Endothelial cell of umbilical vein (primary cell): ENCODE measurements around the gene MYO15A. TPM values are rescaled to one million over a fixed set of nuclear protein-coding genes. Genes with fewer than 3 reads are reported as not detected.

Experiments used
- BruUV-seq: library from RNA; stranded (reverse); fragments of 400-500 nt; replicated peaks from 2 replicates; lab custom pipeline; 2021; lab: Mats Ljungman, UMichigan
- CTCF ChIA-PET: fragments of 300-600, 350-600 bp; sonication (Branson Sonifier 250); formaldehyde crosslinking; loops from one replicate; lab custom pipeline; 2021; ENCODE audit warnings: antibody characterized with exemption, inconsistent platforms; lab: Charles Lee
- POLR2A ChIA-PET: fragments of 300-600, 350-600 bp; sonication (Branson Sonifier 250); formaldehyde crosslinking; loops from one replicate; lab custom pipeline; 2021; ENCODE audit warnings: antibody characterized with exemption, inconsistent platforms; lab: Charles Lee
- DNase-seq: peaks from one replicate; pipeline ENCODE4 v3.0.0-alpha.2; 2011; ENCODE audit warnings: low read depth, low spot score
- FAIRE-seq: peaks from 2 replicates; lab custom pipeline; 2011; peaks lifted over from hg19 to GRCh38; lab: Jason Lieb, UNC
- H2AFZ ChIP-seq: 2 replicates; pipeline ENCODE4 v1.6.0; 2012; ENCODE audit warnings: low read depth, low read length, control low read depth, inconsistent platforms
- H3K27ac ChIP-seq: 2 replicates; pipeline ENCODE4 v1.5.1; 2011; ENCODE audit warnings: low read depth, mild to moderate bottlenecking, control low read depth, low read length, moderate library complexity; ENCODE audit not compliant: insufficient read depth
- H3K27me3 ChIP-seq, 2 experiments: 2 replicates each; pipeline versions ENCODE4 v1.6.0 to v1.6.1; 2011; ENCODE audit warnings: low read length in 2 of 2, mixed read lengths in 1 of 2; ENCODE audit not compliant: control insufficient read depth in 2 of 2, insufficient read depth in 2 of 2
- H3K36me3 ChIP-seq, 2 experiments: 2 replicates in 1 of 2; 3 replicates in 1 of 2; pipeline ENCODE4 v1.5.1; 2011; ENCODE audit warnings: low read length in 2 of 2, mild to moderate bottlenecking in 1 of 2, moderate library complexity in 1 of 2; ENCODE audit not compliant: control insufficient read depth in 2 of 2, insufficient read depth in 2 of 2; ENCODE audit errors: extremely low read depth in 1 of 2
- H3K4me1 ChIP-seq: 3 replicates; pipeline ENCODE4 v1.5.1; 2011; ENCODE audit warnings: mild to moderate bottlenecking, low read length; ENCODE audit not compliant: control insufficient read depth, insufficient read depth; ENCODE audit errors: extremely low read depth
- H3K4me2 ChIP-seq: 2 replicates; pipeline ENCODE4 v1.6.1; 2011; ENCODE audit warnings: low read length, control low read depth, mixed read lengths; ENCODE audit not compliant: insufficient read depth
- H3K4me3 ChIP-seq, 3 experiments: fragments of 200-600 bp in 1 of 3; sonication (generic), shearing (Covaris generic) in 1 of 3; replicated peaks in 1 of 3; 2 replicates each; pipeline ENCODE4 v1.5.1; 2011 to 2016; ENCODE audit warnings: control low read depth in 3 of 3, low read length in 3 of 3, mild to moderate bottlenecking in 2 of 3, inconsistent platforms in 1 of 3, low read depth in 1 of 3, moderate library complexity in 1 of 3; ENCODE audit not compliant: insufficient read depth in 1 of 3
- H3K79me2 ChIP-seq: 2 replicates; pipeline ENCODE4 v1.6.0; 2012; ENCODE audit warnings: low read length, inconsistent platforms; ENCODE audit not compliant: control insufficient read depth, insufficient read depth
- H3K9ac ChIP-seq: replicated peaks from 2 replicates; pipeline ENCODE3; 2011; ENCODE audit warnings: low read length, control low read depth; ENCODE audit not compliant: insufficient read depth; ENCODE audit errors: extremely low read depth
- H3K9me1 ChIP-seq: replicated peaks from 3 replicates; pipeline ENCODE4 v1.6.0; 2011; ENCODE audit warnings: mild to moderate bottlenecking, low read length; ENCODE audit not compliant: control insufficient read depth, insufficient read depth; ENCODE audit errors: extremely low read depth
- H3K9me3 ChIP-seq: replicated peaks from 2 replicates; pipeline ENCODE4 v1.5.1; 2012; ENCODE audit warnings: low read length, inconsistent platforms; ENCODE audit not compliant: control insufficient read depth, insufficient read depth
- H4K20me1 ChIP-seq: replicated peaks from 2 replicates; pipeline ENCODE3; 2011; ENCODE audit warnings: mild to moderate bottlenecking, low read length; ENCODE audit not compliant: control insufficient read depth, insufficient read depth; ENCODE audit errors: extremely low read depth
- EZH2 ChIP-seq: IDR thresholded peaks from 2 replicates; pipeline ENCODE4 v1.6.1; 2012; ENCODE audit warnings: borderline replicate concordance, low read depth, mild to moderate bottlenecking, moderate library complexity, low read length, inconsistent platforms; ENCODE audit not compliant: severe bottlenecking
- FOS ChIP-seq: IDR thresholded peaks from 2 replicates; pipeline ENCODE4 v1.6.1; 2011; ENCODE audit warnings: mild to moderate bottlenecking, low read length, moderate library complexity, borderline replicate concordance; ENCODE audit not compliant: insufficient read depth
- GATA2 ChIP-seq: IDR thresholded peaks from 2 replicates; pipeline ENCODE4 v1.7.0; 2011; ENCODE audit warnings: low read depth, mild to moderate bottlenecking, moderate library complexity, mixed read lengths, low read length; ENCODE audit not compliant: insufficient read length, insufficient read depth
- JUN ChIP-seq: IDR thresholded peaks from 2 replicates; pipeline ENCODE4 v1.6.1; 2011; ENCODE audit warnings: borderline replicate concordance, low read depth; ENCODE audit not compliant: insufficient read length, insufficient read depth
- MAX ChIP-seq: IDR thresholded peaks from 2 replicates; pipeline ENCODE4 v1.6.1; 2011; ENCODE audit not compliant: insufficient read depth, insufficient read length
- MYC ChIP-seq: IDR thresholded peaks from one replicate; pipeline ENCODE4 v1.6.1; 2011; ENCODE audit warnings: mild to moderate bottlenecking, low read depth, low read length
- POLR2A ChIP-seq: IDR thresholded peaks from 2 replicates; pipeline ENCODE4 v1.6.1; 2012; ENCODE audit warnings: low read depth, mild to moderate bottlenecking, control low read depth, low read length
- POLR2AphosphoS5 ChIP-seq: IDR thresholded peaks from 2 replicates; pipeline ENCODE4 v1.6.1; 2012; ENCODE audit warnings: low read depth, mild to moderate bottlenecking, control low read depth, low read length, moderate library complexity; ENCODE audit not compliant: insufficient read depth
- dilution Hi-C: fragments of 300-500 bp; cut with MboI; formaldehyde crosslinking; loops from one replicate; pipeline ENCODE4 v1.15.0; 2019; ENCODE audit warnings: low sequenced_read_pairs; ENCODE audit not compliant: extremely low pct_ligation_motif_present
- intact Hi-C: fragments of 100-400 bp; cut with micrococcal nuclease; formaldehyde crosslinking; loops from one replicate; pipeline ENCODE4 v1.10.0; 2022
- polyA plus RNA-seq, 4 experiments: library from polyadenylated mRNA; depleted of rRNA in 3 of 4; stranded (reverse) in 3 of 4; unstranded in 1 of 4; fragments of >200 nt; gene quantifications; 2 replicates each; pipeline versions ENCODE4 v1.2.1 to v1.2.3, GENCODE V29; 2011 to 2012; ENCODE audit warnings: missing spikeins in 1 of 4
- total RNA-seq: library from RNA; stranded (reverse); gene quantifications from 2 replicates; pipeline ENCODE4 v1.2.3, GENCODE V29; 2021
- TF ChIP-seq, protein P1 (sequence below), 2 donors: IDR thresholded peaks; 1 replicate in 1 of 2; 2 replicates in 1 of 2; pipeline ENCODE4 v1.5.1; 2011; ENCODE audit warnings: low read length in 2 of 2, mild to moderate bottlenecking in 2 of 2, moderate library complexity in 2 of 2, control low read depth in 1 of 2, inconsistent platforms in 1 of 2, low read depth in 1 of 2; ENCODE audit not compliant: insufficient read depth in 1 of 2; ENCODE audit errors: extremely low read depth in 1 of 2

MYO15A gene
- total and polyA plus RNA-seq, 2 donors (not counting 3 experiments of a cell fraction or from before 2014, with no cell fraction given) = 0.46 to 0.82 TPM

DNA sequence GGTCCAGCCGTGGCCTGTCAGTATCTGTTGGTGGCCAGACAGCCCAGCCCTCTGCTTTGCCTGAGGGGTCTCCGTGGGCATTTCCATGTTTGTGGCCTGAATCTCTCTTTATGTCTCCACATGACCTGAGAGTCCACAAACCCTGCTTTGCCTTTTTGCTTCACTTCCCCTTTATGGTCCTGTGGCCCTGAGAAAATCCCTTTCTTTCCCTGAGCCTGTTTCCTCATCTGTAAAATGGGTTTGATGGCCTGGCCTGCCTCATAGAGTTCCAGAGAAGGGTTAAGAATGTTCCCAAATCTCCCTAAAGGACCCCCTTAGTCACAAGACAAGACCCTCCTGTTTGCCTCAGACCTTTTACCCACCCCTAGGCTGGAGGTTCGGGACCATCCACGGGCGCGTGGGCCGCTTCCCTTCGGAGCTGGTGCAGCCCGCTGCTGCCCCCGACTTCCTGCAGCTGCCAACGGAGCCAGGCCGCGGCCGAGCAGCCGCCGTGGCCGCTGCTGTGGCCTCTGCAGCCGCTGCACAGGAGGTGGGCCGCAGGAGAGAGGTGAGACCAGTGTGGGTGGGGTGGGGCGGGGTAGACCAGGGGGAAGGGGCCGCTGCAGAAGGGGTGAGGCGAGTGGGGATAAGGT, 48.9 kb downstream of the MYO15A start:
- Histone ChIP-seq H3K36me3 (no peaks in the 10 kb centered on the region), H3K9me1 (no peaks in the 10 kb centered on the region), H3K27me3 (no peaks in the 10 kb centered on the region), H3K4me2 (no peak overlapping the region), H2AFZ (peak overlapping the region; percentile 21), H3K4me1 (peaks cover 9% of the 10 kb centered on the region), H3K4me3 (no peak overlapping the region), H3K27ac (no peak overlapping the region), H3K9ac (no peak overlapping the region), H4K20me1 (no peaks in the 10 kb centered on the region), H3K79me2 (no peaks in the 10 kb centered on the region), H3K9me3 (no peaks in the 10 kb centered on the region)
- no peak for DNase-seq
- intact Hi-C loops (no loop called here), dilution Hi-C loops (no loop called here)
- BruUV-seq = no TSS peak
- ChIA-PET CTCF (interaction anchor here (1.0 to 1.3 kb wide), 2 partner anchors 8 to 10 kb away, joined by 3 to 4 read pairs; no protein-coding TSS in a partner anchor), POLR2A (no interaction called here)
- TF ChIP-seq POLR2AphosphoS5 (no peak), MAX (no peak), FOS (no peak), JUN (no peak), GATA2 (no peak), MYC (no peak), POLR2A (no peak), EZH2 (no peak)
- TF ChIP-seq, protein P1, sequence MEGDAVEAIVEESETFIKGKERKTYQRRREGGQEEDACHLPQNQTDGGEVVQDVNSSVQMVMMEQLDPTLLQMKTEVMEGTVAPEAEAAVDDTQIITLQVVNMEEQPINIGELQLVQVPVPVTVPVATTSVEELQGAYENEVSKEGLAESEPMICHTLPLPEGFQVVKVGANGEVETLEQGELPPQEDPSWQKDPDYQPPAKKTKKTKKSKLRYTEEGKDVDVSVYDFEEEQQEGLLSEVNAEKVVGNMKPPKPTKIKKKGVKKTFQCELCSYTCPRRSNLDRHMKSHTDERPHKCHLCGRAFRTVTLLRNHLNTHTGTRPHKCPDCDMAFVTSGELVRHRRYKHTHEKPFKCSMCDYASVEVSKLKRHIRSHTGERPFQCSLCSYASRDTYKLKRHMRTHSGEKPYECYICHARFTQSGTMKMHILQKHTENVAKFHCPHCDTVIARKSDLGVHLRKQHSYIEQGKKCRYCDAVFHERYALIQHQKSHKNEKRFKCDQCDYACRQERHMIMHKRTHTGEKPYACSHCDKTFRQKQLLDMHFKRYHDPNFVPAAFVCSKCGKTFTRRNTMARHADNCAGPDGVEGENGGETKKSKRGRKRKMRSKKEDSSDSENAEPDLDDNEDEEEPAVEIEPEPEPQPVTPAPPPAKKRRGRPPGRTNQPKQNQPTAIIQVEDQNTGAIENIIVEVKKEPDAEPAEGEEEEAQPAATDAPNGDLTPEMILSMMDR (IDR thresholded peaks at IDR 0.05; ENCODE audit: extremely low read depth in 1 of 2, insufficient read depth in 1 of 2, low read depth in 1 of 2, low read length in 2 of 2) = no peak
- no peak for FAIRE-seq
